ENCODE measurements around the gene ZNF506. TPM values are rescaled to one million over a fixed set of nuclear protein-coding genes. Genes with fewer than 3 reads are reported as not detected.

Gene ZNF506
- total RNA-seq, 1 experiment from 2014 or later: 0.42 TPM

DNA sequence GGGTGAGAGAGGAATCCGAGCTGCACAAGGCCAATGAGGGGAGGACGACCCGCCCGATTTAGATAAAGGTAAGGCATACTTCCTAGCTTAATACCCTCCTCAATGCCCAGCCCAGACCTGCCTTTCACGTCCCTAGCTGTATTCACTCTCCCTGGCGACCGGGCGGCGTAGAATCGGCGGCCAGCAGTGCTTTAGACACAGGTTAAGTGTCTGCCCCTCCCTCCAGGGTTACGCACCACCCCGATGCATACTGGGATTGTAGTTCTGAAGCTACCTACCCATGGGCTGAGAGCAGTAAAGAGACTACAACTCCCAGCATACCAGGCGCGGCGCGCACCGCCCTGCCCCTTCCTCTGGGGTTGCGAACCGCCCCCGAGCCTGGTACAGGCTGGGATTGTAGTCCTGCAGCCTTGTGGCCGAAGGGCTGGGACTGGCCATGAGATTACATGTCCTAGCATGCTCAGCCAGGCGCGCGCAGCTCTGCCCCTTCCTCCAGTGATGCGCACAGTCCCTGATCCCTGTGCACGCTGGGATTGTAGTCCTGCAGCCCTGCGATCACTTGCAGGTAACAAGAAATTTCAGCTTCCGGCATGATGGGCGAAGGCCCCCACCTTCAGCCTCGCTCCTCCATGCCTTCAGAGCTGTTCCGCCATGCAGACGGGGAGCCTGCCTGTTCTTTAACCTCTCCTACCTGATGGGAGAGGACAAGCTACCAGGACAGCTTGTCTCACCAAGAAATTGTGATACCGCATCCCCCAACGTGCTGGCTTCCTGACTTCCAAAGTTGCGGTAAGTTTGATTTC, 45.1 kb downstream of the ZNF506 start:
- peaks cover 0 to 18% of the 10 kb centered on the region in 2 experiments; a peak in 2 of 4 replicates for H3K9me3 ChIP-seq (ENCODE audit: control insufficient read depth in 1 of 2, insufficient read depth in 1 of 2, low read depth in 1 of 2, low read length in 2 of 2)
- RAD21 ChIA-PET (ENCODE audit: low non-redundant PET in 1 of 2, low total read pairs in 2 of 2, uncharacterized antibody in 2 of 2, unreplicated experiment in 2 of 2): interaction anchor here in 1 of 2 experiments (0.6 to 1.0 kb wide), 2 partner anchors 43 to 112 kb away, joined by 3 read pairs; partner anchors contain the start of gene ZNF14
- TF ChIP-seq RAD21 (IDR thresholded peaks at IDR 0.05; ENCODE audit: low read depth) (no peak), SIN3A (IDR thresholded peaks at IDR 0.05; ENCODE audit: low read depth) (peak; percentile 31; the same call in 1 of the 2 replicates), EZH2 (IDR thresholded peaks at IDR 0.05) (no peak), CBX3 (IDR thresholded peaks at IDR 0.05; ENCODE audit: low read depth) (peak; percentile 32; the same call in 1 of the 2 replicates), ZFX (IDR thresholded peaks at IDR 0.05) (no peak), POLR2AphosphoS5 (IDR thresholded peaks at IDR 0.05; ENCODE audit: low read depth, low read length) (peak; percentile 85), FOSL1 (IDR thresholded peaks at IDR 0.05; ENCODE audit: low read depth) (no peak), YY1 (IDR thresholded peaks at IDR 0.05; ENCODE audit: extremely low read depth, insufficient replicate concordance, low read depth, low read length) (no peak), EZH2phosphoT487 (IDR thresholded peaks at IDR 0.05; ENCODE audit: borderline replicate concordance) (no peak), JUND (IDR thresholded peaks at IDR 0.05) (no peak), POLR2A (IDR thresholded peaks at IDR 0.05; ENCODE audit: borderline replicate concordance, extremely low read depth, insufficient read depth, insufficient read length) (peak; percentile 66), EGR1 (IDR thresholded peaks at IDR 0.05; ENCODE audit: low read depth) (peak; percentile 77), SP1 (IDR thresholded peaks at IDR 0.05; ENCODE audit: low read depth) (peak; percentile 94), ZNF274 (IDR thresholded peaks at IDR 0.05; ENCODE audit: low read depth, low read length) (no peak), ELF1 (IDR thresholded peaks at IDR 0.05; ENCODE audit: borderline replicate concordance, low read depth) (peak; percentile 76), TCF7L2 (IDR thresholded peaks at IDR 0.05; ENCODE audit: borderline replicate concordance, extremely low read depth, insufficient read depth, insufficient read length) (peak; percentile 50), SRF (IDR thresholded peaks at IDR 0.05; ENCODE audit: low read depth) (no peak), CEBPB (IDR thresholded peaks at IDR 0.05; ENCODE audit: low read depth) (no peak)
- TF ChIP-seq, protein P1, sequence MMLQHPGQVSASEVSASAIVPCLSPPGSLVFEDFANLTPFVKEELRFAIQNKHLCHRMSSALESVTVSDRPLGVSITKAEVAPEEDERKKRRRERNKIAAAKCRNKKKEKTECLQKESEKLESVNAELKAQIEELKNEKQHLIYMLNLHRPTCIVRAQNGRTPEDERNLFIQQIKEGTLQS (IDR thresholded peaks at IDR 0.05): no peak
- TF ChIP-seq, protein P2, sequence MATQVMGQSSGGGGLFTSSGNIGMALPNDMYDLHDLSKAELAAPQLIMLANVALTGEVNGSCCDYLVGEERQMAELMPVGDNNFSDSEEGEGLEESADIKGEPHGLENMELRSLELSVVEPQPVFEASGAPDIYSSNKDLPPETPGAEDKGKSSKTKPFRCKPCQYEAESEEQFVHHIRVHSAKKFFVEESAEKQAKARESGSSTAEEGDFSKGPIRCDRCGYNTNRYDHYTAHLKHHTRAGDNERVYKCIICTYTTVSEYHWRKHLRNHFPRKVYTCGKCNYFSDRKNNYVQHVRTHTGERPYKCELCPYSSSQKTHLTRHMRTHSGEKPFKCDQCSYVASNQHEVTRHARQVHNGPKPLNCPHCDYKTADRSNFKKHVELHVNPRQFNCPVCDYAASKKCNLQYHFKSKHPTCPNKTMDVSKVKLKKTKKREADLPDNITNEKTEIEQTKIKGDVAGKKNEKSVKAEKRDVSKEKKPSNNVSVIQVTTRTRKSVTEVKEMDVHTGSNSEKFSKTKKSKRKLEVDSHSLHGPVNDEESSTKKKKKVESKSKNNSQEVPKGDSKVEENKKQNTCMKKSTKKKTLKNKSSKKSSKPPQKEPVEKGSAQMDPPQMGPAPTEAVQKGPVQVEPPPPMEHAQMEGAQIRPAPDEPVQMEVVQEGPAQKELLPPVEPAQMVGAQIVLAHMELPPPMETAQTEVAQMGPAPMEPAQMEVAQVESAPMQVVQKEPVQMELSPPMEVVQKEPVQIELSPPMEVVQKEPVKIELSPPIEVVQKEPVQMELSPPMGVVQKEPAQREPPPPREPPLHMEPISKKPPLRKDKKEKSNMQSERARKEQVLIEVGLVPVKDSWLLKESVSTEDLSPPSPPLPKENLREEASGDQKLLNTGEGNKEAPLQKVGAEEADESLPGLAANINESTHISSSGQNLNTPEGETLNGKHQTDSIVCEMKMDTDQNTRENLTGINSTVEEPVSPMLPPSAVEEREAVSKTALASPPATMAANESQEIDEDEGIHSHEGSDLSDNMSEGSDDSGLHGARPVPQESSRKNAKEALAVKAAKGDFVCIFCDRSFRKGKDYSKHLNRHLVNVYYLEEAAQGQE (IDR thresholded peaks at IDR 0.05; ENCODE audit: low read depth): no peak
- TF ChIP-seq, protein P3, sequence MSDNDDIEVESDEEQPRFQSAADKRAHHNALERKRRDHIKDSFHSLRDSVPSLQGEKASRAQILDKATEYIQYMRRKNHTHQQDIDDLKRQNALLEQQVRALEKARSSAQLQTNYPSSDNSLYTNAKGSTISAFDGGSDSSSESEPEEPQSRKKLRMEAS (IDR thresholded peaks at IDR 0.05): peak; percentile 81; the same call in 1 of the 2 replicates
- TF ChIP-seq, protein P4, sequence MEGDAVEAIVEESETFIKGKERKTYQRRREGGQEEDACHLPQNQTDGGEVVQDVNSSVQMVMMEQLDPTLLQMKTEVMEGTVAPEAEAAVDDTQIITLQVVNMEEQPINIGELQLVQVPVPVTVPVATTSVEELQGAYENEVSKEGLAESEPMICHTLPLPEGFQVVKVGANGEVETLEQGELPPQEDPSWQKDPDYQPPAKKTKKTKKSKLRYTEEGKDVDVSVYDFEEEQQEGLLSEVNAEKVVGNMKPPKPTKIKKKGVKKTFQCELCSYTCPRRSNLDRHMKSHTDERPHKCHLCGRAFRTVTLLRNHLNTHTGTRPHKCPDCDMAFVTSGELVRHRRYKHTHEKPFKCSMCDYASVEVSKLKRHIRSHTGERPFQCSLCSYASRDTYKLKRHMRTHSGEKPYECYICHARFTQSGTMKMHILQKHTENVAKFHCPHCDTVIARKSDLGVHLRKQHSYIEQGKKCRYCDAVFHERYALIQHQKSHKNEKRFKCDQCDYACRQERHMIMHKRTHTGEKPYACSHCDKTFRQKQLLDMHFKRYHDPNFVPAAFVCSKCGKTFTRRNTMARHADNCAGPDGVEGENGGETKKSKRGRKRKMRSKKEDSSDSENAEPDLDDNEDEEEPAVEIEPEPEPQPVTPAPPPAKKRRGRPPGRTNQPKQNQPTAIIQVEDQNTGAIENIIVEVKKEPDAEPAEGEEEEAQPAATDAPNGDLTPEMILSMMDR (IDR thresholded peaks at IDR 0.05 in 2 of 3, conservative IDR thresholded peaks at IDR 0.05 in 1 of 3; ENCODE audit: borderline replicate concordance in 1 of 3, insufficient read depth in 1 of 3, low read depth in 2 of 3, low read length in 2 of 3): no peak

More for the DNA sequence above, 45.1 kb downstream of the ZNF506 start:
- Histone ChIP-seq H3K79me2 (ENCODE audit: insufficient read depth, low read length) (peaks cover 18% of the 10 kb centered on the region; the same call in 1 of the 2 replicates), H3K9ac (ENCODE audit: low read length) (peak overlapping the region; percentile 68), H3K4me1 (ENCODE audit: control insufficient read depth in 1 of 2, insufficient read depth in 2 of 2, low read length in 2 of 2) (peaks cover 6 to 14% of the 10 kb centered on the region in 2 experiments; a peak in 2 of 4 replicates), H3K36me3 (ENCODE audit: control insufficient read depth in 1 of 2, insufficient read depth in 2 of 2, low read length in 2 of 2) (peaks cover 0 to 3% of the 10 kb centered on the region in 2 experiments; a peak in 2 of 4 replicates), H2AFZ (ENCODE audit: low read depth, low read length, poor library complexity, severe bottlenecking) (peak overlapping the region; percentile 75), H4K20me1 (ENCODE audit: insufficient read depth) (no peaks in the 10 kb centered on the region), H3K27me3 (ENCODE audit: insufficient read depth, low read length) (no peaks in the 10 kb centered on the region), H3K27ac (ENCODE audit: low read depth, low read length) (peak overlapping the region; percentile 69), H3K9me2 (ENCODE audit: insufficient read depth) (no peaks in the 10 kb centered on the region), H3K4me3 (replicated peaks in 1 of 2; ENCODE audit: low read depth in 1 of 2, low read length in 2 of 2) (peak overlapping the region; percentile 82 to 93), H3K4me2 (ENCODE audit: low read length) (peak overlapping the region; percentile 85)
- intact Hi-C loops (cut with micrococcal nuclease): loop anchor here (1.0 to 10.0 kb wide), 4 partner anchors 43 to 232 kb away; partner anchors contain the start of genes ATP13A1, ZNF101 and ZNF14
- peak; percentile 99 for ATAC-seq
- ChIA-PET CTCF (interaction anchor here (1.3 kb wide), 1 partner anchor 222 kb away, joined by 3 read pairs; no protein-coding TSS in a partner anchor), POLR2A (interaction anchor here (0.7 to 1.6 kb wide), 6 partner anchors 9 to 113 kb away, joined by 3 to 8 read pairs (median 6); partner anchors contain the start of genes ATP13A1 and ZNF14)
- DNase-seq (ENCODE audit: low read depth, low spot score): peak; percentile 98
- BruUV-seq (replicated peaks): no TSS peak
